HG03097 (cell line): ENCODE results near the gene STEAP2.

Source experiments
- ATAC-seq: cut with Tn5 transposase; IDR thresholded peaks from one replicate; pipeline ENCODE4 v1.9.1; 2021; ENCODE audit not compliant: unreplicated experiment, low FRiP score

Gene STEAP2

GRCh38 chr7:90192876-90193750 is 18.4 kb upstream of the STEAP2 start:
- ATAC-seq: no peak

GRCh38 chr7:90194911-90195809 is 16.4 kb upstream of the STEAP2 start:
- no peak for ATAC-seq

GRCh38 chr7:90201500-90202195 is 9.9 kb upstream of the STEAP2 start:
- no peak for ATAC-seq

- ATAC-seq: no peak
Observed at GRCh38 chr7:90207956-90208355, 3.6 kb upstream of the STEAP2 start.

GRCh38 chr7:90209776-90210175 is 1.8 kb upstream of the STEAP2 start:
- ATAC-seq: no peak

GRCh38 chr7:90210475-90210874 is 1.1 kb upstream of the STEAP2 start:
- no peak for ATAC-seq

GRCh38 chr7:90210981-90211380 is 559 bp upstream of the STEAP2 start:
- ATAC-seq: peak; percentile 11

GRCh38 chr7:90212149-90212495 is 582 bp downstream of the STEAP2 start:
- ATAC-seq: no peak

GRCh38 chr7:90213521-90213920 is 2.0 kb downstream of the STEAP2 start:
- ATAC-seq: no peak

GRCh38 chr7:90216080-90216674 is 4.6 kb downstream of the STEAP2 start:
- no peak for ATAC-seq

GRCh38 chr7:90216771-90217170 is 5.2 kb downstream of the STEAP2 start:
- no peak for ATAC-seq

GRCh38 chr7:90222390-90222789 is 10.8 kb downstream of the STEAP2 start:
- ATAC-seq: no peak

- ATAC-seq: no peak
Observed at GRCh38 chr7:90222811-90223725, 11.5 kb downstream of the STEAP2 start.

- ATAC-seq: no peak
Observed at GRCh38 chr7:90224195-90224594, 12.7 kb downstream of the STEAP2 start.

GRCh38 chr7:90225181-90225580 is 13.6 kb downstream of the STEAP2 start:
- ATAC-seq: no peak

- ATAC-seq: no peak
Observed at GRCh38 chr7:90225601-90226000, 14.1 kb downstream of the STEAP2 start.

- ATAC-seq: no peak
Observed at GRCh38 chr7:90227259-90227658, 15.7 kb downstream of the STEAP2 start.

GRCh38 chr7:90229682-90230081 is 18.1 kb downstream of the STEAP2 start:
- no peak for ATAC-seq

- ATAC-seq: no peak
Observed at GRCh38 chr7:90230834-90231233, 19.3 kb downstream of the STEAP2 start.

GRCh38 chr7:90231304-90231703 is 19.8 kb downstream of the STEAP2 start:
- no peak for ATAC-seq
